HEK293 (cell line): ENCODE data around the gene PSMB4.
A peak's percentile ranks its signal among the peaks of the same experiment; 100 is the strongest.

ENCODE experiments used
- CTCF ChIA-PET: fragments of 350-600 bp; formaldehyde crosslinking; extraction: SDS; loops from one replicate; lab custom pipeline; 2021; ENCODE audit warnings: antibody characterized with exemption; lab: Yijun Ruan, JAX
- POLR2A ChIA-PET: fragments of 300-600 bp; formaldehyde crosslinking; extraction: SDS; loops from one replicate; lab custom pipeline; 2020; ENCODE audit warnings: antibody characterized with exemption, inconsistent platforms; lab: Yijun Ruan, JAX
- H3K27ac ChIP-seq: fragments of 200-500 bp; sonication (Bioruptor generic); 2 replicates; pipeline ENCODE4 v1.5.1; 2014; ENCODE audit warnings: low read depth, low read length, control low read depth, inconsistent platforms; ENCODE audit errors: extremely low read depth
- H3K36me3 ChIP-seq, 2 experiments: fragments of 200-500 bp in 1 of 2; sonication (Bioruptor generic) in 1 of 2; 1 replicate in 1 of 2; 2 replicates in 1 of 2; pipeline ENCODE4 v1.5.1; 2014 to 2017; ENCODE audit warnings: inconsistent platforms in 2 of 2, low read length in 2 of 2; ENCODE audit not compliant: control insufficient read depth in 2 of 2, insufficient read depth in 1 of 2
- H3K4me1 ChIP-seq: fragments of 200-500 bp; sonication (Bioruptor generic); 2 replicates; pipeline ENCODE4 v1.5.1; 2014; ENCODE audit warnings: mild to moderate bottlenecking, low read length, inconsistent platforms; ENCODE audit not compliant: control insufficient read depth, insufficient read depth
- H3K4me3 ChIP-seq: 2 replicates; pipeline ENCODE4 v1.5.1; 2011; ENCODE audit warnings: low read depth, mild to moderate bottlenecking, control low read depth, low read length, moderate library complexity
- H3K9me3 ChIP-seq: fragments of 200-500 bp; sonication (Bioruptor generic); 2 replicates; pipeline ENCODE4 v1.5.1; 2014; ENCODE audit warnings: low read depth, low read length, inconsistent platforms; ENCODE audit not compliant: control insufficient read depth, insufficient read depth
- GLI2 ChIP-seq: fragments of 450-650 bp; formaldehyde crosslinking; IDR thresholded peaks from 2 replicates; pipeline ENCODE4; 2017; ENCODE audit warnings: missing biosample characterization, missing genetic modification characterization, low read depth, borderline replicate concordance
- KLF1 ChIP-seq: fragments of 450-650 bp; formaldehyde crosslinking; IDR thresholded peaks from 2 replicates; pipeline ENCODE4 v1.5.1; 2016; ENCODE audit warnings: missing biosample characterization, missing genetic modification characterization
- KLF10 ChIP-seq: fragments of 450-650 bp; IDR thresholded peaks from 2 replicates; pipeline ENCODE4 v1.5.1; 2018; ENCODE audit warnings: missing biosample characterization, mild to moderate bottlenecking, missing genetic modification characterization
- KLF8 ChIP-seq: fragments of 450-650 bp; formaldehyde crosslinking; IDR thresholded peaks from 2 replicates; pipeline ENCODE4 v1.5.1; 2016; ENCODE audit warnings: missing biosample characterization, missing genetic modification characterization
- MYNN ChIP-seq: fragments of 450-650 bp; formaldehyde crosslinking; IDR thresholded peaks from 2 replicates; pipeline ENCODE4 v1.5.1; 2016; ENCODE audit warnings: missing biosample characterization, missing genetic modification characterization, borderline replicate concordance
- PRDM6 ChIP-seq: fragments of 450-650 bp; formaldehyde crosslinking; IDR thresholded peaks from 2 replicates; pipeline ENCODE4 v1.5.1; 2017; ENCODE audit warnings: missing biosample characterization, missing genetic modification characterization
- RBAK ChIP-seq: fragments of 450-650 bp; formaldehyde crosslinking; IDR thresholded peaks from 2 replicates; pipeline ENCODE4 v1.5.1; 2016; ENCODE audit warnings: missing biosample characterization, missing genetic modification characterization
- ZBTB20 ChIP-seq: fragments of 450-650 bp; formaldehyde crosslinking; IDR thresholded peaks from 2 replicates; pipeline ENCODE4 v1.5.1; 2016; ENCODE audit warnings: missing biosample characterization, missing genetic modification characterization
- ZBTB7A ChIP-seq: fragments of 450-650 bp; formaldehyde crosslinking; IDR thresholded peaks from 2 replicates; pipeline ENCODE4 v1.5.1; 2016; ENCODE audit warnings: low read depth, missing biosample characterization, missing genetic modification characterization
- ZFP3 ChIP-seq: fragments of 450-650 bp; formaldehyde crosslinking; IDR thresholded peaks from 2 replicates; pipeline ENCODE4 v1.5.1; 2016; ENCODE audit warnings: low read depth, missing biosample characterization, missing genetic modification characterization
- ZNF114 ChIP-seq: fragments of 450-650 bp; formaldehyde crosslinking; IDR thresholded peaks from 2 replicates; pipeline ENCODE4 v1.5.0; 2017; ENCODE audit warnings: missing biosample characterization, missing genetic modification characterization
- ZNF121 ChIP-seq: fragments of 450-650 bp; formaldehyde crosslinking; IDR thresholded peaks from 2 replicates; pipeline ENCODE4 v1.5.1; 2016; ENCODE audit warnings: missing biosample characterization, missing genetic modification characterization
- ZNF133 ChIP-seq: fragments of 450-650 bp; formaldehyde crosslinking; IDR thresholded peaks from 2 replicates; pipeline ENCODE4 v1.5.1; 2016; ENCODE audit warnings: missing biosample characterization, missing genetic modification characterization
- ZNF16 ChIP-seq: fragments of 450-650 bp; formaldehyde crosslinking; IDR thresholded peaks from 2 replicates; pipeline ENCODE4 v1.5.1; 2016; ENCODE audit warnings: low read depth, missing biosample characterization, missing genetic modification characterization
- ZNF2 ChIP-seq: fragments of 450-650 bp; formaldehyde crosslinking; IDR thresholded peaks from 2 replicates; pipeline ENCODE4 v1.5.1; 2016; ENCODE audit warnings: missing biosample characterization, missing genetic modification characterization
- ZNF354C ChIP-seq: fragments of 450-650 bp; formaldehyde crosslinking; IDR thresholded peaks from 2 replicates; pipeline ENCODE4 v1.5.1; 2016; ENCODE audit warnings: missing biosample characterization, missing genetic modification characterization, low read depth, borderline replicate concordance
- ZNF394 ChIP-seq: fragments of 450-650 bp; formaldehyde crosslinking; IDR thresholded peaks from 2 replicates; pipeline ENCODE4 v1.5.1; 2016; ENCODE audit warnings: missing biosample characterization, missing genetic modification characterization, mild to moderate bottlenecking, moderate library complexity, borderline replicate concordance
- ZNF473 ChIP-seq: fragments of 450-650 bp; formaldehyde crosslinking; IDR thresholded peaks from 2 replicates; pipeline ENCODE4 v1.5.1; 2017; ENCODE audit warnings: missing biosample characterization, missing genetic modification characterization
- ZNF514 ChIP-seq: fragments of 450-650 bp; formaldehyde crosslinking; IDR thresholded peaks from 2 replicates; pipeline ENCODE4 v1.5.1; 2016; ENCODE audit warnings: missing biosample characterization, missing genetic modification characterization
- ZNF558 ChIP-seq: fragments of 450-650 bp; formaldehyde crosslinking; IDR thresholded peaks from 2 replicates; pipeline ENCODE4 v1.5.1; 2016; ENCODE audit warnings: missing biosample characterization, missing genetic modification characterization
- ZNF600 ChIP-seq: fragments of 450-650 bp; formaldehyde crosslinking; IDR thresholded peaks from 2 replicates; pipeline ENCODE4 v1.5.1; 2016; ENCODE audit warnings: missing biosample characterization, missing genetic modification characterization
- ZNF624 ChIP-seq: fragments of 450-650 bp; formaldehyde crosslinking; IDR thresholded peaks from 2 replicates; pipeline ENCODE4 v1.5.1; 2017; ENCODE audit warnings: missing biosample characterization, missing genetic modification characterization
- ZNF654 ChIP-seq: fragments of 450-650 bp; formaldehyde crosslinking; IDR thresholded peaks from 2 replicates; pipeline ENCODE4 v1.5.1; 2016; ENCODE audit warnings: low read depth, missing biosample characterization, missing genetic modification characterization
- ZNF701 ChIP-seq: fragments of 450-650 bp; formaldehyde crosslinking; IDR thresholded peaks from 2 replicates; pipeline ENCODE4 v1.5.1; 2016; ENCODE audit warnings: missing biosample characterization, missing genetic modification characterization
- ZNF707 ChIP-seq: fragments of 450-650 bp; formaldehyde crosslinking; IDR thresholded peaks from 2 replicates; pipeline ENCODE4 v1.5.1; 2016; ENCODE audit warnings: missing biosample characterization, missing genetic modification characterization
- ZNF768 ChIP-seq: fragments of 450-650 bp; formaldehyde crosslinking; IDR thresholded peaks from 2 replicates; pipeline ENCODE4 v1.5.1; 2018; ENCODE audit warnings: missing biosample characterization, mild to moderate bottlenecking, missing genetic modification characterization
- ZNF785 ChIP-seq: fragments of 450-650 bp; formaldehyde crosslinking; IDR thresholded peaks from 2 replicates; pipeline ENCODE4 v1.5.1; 2016; ENCODE audit warnings: missing biosample characterization, missing genetic modification characterization
- ZSCAN30 ChIP-seq: fragments of 450-650 bp; IDR thresholded peaks from 2 replicates; pipeline ENCODE4 v1.5.1; 2018; ENCODE audit warnings: missing biosample characterization, mild to moderate bottlenecking, missing genetic modification characterization, moderate library complexity
- ZXDB ChIP-seq: fragments of 450-650 bp; formaldehyde crosslinking; IDR thresholded peaks from 2 replicates; pipeline ENCODE4 v1.5.1; 2016; ENCODE audit warnings: missing biosample characterization, missing genetic modification characterization
- TF ChIP-seq, protein P1 (sequence below): fragments of 450-650 bp; formaldehyde crosslinking; IDR thresholded peaks from 2 replicates; pipeline ENCODE4 v1.5.1; 2016; ENCODE audit warnings: missing biosample characterization, missing genetic modification characterization, borderline replicate concordance

PSMB4 gene

DNA sequence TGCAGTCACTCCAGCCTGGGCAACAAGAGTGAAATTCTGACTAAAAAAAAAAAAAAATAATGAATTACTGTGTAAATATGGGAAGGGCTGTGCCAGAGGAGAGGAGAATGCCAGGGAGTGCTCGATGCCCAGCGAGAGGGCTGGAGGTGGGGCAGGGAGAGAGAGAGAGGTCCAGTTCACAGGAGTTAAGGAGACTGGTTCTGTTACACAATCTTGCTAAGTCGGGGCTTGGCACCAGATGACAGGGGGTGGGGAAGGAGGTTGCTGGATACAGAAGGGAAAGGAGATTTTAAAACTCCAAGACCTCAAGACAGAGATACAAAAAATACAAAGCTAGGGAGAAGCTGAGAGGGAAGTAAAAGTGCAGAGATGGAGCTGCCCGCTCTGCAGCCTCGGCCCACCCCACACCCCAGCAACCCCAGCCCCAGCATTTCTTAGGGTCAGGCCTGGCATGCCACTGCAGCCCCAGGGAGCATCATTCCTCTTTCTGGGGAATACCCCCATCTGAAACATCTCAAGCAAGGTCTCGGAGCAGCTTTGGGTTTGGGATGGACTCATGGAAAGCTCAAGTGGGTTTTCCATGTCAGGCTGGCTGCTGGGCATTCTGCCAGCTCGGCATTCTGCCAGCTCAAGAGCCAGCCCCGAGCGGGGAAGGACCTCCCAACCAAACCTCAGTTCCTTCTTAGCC lies 27.9 kb upstream of the PSMB4 start:
- CTCF ChIA-PET: interaction anchor here (0.6 to 1.7 kb wide), 8 partner anchors 11 to 391 kb away, joined by 3 to 11 read pairs (median 4); no protein-coding TSS in a partner anchor
- Histone ChIP-seq H3K27ac (peak overlapping the region; percentile 64), H3K36me3 (peaks cover 0 to 29% of the 10 kb centered on the region in 2 experiments; a peak in 2 of 3 replicates), H3K9me3 (no peaks in the 10 kb centered on the region), H3K4me3 (no peak overlapping the region), H3K4me1 (peaks cover 12% of the 10 kb centered on the region)
- POLR2A ChIA-PET: interaction anchor here (0.6 to 1.7 kb wide), 7 partner anchors 16 to 387 kb away, joined by 3 to 13 read pairs (median 3); partner anchors contain the start of genes PI4KB and PSMB4
- TF ChIP-seq ZBTB7A (tag by site-specific recombination) (no peak), KLF10 (tag by site-specific recombination) (no peak), ZNF768 (tag by site-specific recombination) (no peak), ZXDB (tag by site-specific recombination) (no peak), ZFP3 (no peak), ZNF394 (tag by site-specific recombination) (peak; percentile 64; the same call in 1 of the 2 replicates), ZNF354C (no peak), ZNF701 (tag by site-specific recombination) (no peak; the same call in 1 of the 2 replicates), RBAK (tag by site-specific recombination) (no peak), KLF1 (tag by site-specific recombination) (no peak), ZNF558 (tag by site-specific recombination) (no peak), GLI2 (no peak), ZNF133 (tag by site-specific recombination) (no peak), ZNF707 (tag by site-specific recombination) (no peak), ZNF16 (tag by site-specific recombination) (no peak), ZBTB20 (tag by site-specific recombination) (no peak), ZNF473 (no peak), ZSCAN30 (tag by site-specific recombination) (0 out of 2 replicates have a peak, but pooled peaks have one; percentile 48), PRDM6 (tag by site-specific recombination) (no peak), ZNF114 (tag by site-specific recombination) (no peak), ZNF514 (no peak), KLF8 (no peak), ZNF654 (tag by site-specific recombination) (no peak), MYNN (tag by site-specific recombination) (no peak), ZNF785 (tag by site-specific recombination) (no peak), ZNF624 (tag by site-specific recombination) (no peak), ZNF600 (tag by site-specific recombination) (peak; percentile 80), ZNF121 (no peak), ZNF2 (tag by site-specific recombination) (no peak)
- TF ChIP-seq, protein P1, sequence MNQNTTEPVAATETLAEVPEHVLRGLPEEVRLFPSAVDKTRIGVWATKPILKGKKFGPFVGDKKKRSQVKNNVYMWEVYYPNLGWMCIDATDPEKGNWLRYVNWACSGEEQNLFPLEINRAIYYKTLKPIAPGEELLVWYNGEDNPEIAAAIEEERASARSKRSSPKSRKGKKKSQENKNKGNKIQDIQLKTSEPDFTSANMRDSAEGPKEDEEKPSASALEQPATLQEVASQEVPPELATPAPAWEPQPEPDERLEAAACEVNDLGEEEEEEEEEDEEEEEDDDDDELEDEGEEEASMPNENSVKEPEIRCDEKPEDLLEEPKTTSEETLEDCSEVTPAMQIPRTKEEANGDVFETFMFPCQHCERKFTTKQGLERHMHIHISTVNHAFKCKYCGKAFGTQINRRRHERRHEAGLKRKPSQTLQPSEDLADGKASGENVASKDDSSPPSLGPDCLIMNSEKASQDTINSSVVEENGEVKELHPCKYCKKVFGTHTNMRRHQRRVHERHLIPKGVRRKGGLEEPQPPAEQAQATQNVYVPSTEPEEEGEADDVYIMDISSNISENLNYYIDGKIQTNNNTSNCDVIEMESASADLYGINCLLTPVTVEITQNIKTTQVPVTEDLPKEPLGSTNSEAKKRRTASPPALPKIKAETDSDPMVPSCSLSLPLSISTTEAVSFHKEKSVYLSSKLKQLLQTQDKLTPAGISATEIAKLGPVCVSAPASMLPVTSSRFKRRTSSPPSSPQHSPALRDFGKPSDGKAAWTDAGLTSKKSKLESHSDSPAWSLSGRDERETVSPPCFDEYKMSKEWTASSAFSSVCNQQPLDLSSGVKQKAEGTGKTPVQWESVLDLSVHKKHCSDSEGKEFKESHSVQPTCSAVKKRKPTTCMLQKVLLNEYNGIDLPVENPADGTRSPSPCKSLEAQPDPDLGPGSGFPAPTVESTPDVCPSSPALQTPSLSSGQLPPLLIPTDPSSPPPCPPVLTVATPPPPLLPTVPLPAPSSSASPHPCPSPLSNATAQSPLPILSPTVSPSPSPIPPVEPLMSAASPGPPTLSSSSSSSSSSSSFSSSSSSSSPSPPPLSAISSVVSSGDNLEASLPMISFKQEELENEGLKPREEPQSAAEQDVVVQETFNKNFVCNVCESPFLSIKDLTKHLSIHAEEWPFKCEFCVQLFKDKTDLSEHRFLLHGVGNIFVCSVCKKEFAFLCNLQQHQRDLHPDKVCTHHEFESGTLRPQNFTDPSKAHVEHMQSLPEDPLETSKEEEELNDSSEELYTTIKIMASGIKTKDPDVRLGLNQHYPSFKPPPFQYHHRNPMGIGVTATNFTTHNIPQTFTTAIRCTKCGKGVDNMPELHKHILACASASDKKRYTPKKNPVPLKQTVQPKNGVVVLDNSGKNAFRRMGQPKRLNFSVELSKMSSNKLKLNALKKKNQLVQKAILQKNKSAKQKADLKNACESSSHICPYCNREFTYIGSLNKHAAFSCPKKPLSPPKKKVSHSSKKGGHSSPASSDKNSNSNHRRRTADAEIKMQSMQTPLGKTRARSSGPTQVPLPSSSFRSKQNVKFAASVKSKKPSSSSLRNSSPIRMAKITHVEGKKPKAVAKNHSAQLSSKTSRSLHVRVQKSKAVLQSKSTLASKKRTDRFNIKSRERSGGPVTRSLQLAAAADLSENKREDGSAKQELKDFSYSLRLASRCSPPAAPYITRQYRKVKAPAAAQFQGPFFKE (tag by site-specific recombination): no peak
